H1 (cell line): Measurements from ENCODE around the gene SNED1. TPM values are rescaled to one million over a fixed set of nuclear protein-coding genes. Genes with fewer than 3 reads are reported as not detected.

Experiments
- ATF2 ChIP-seq: IDR thresholded peaks from 2 replicates; pipeline ENCODE4 v1.6.1; 2012; ENCODE audit warnings: low read length, inconsistent platforms
- FOSL1 ChIP-seq: IDR thresholded peaks from 2 replicates; pipeline ENCODE4 v1.6.1; 2011; ENCODE audit warnings: mild to moderate bottlenecking, low read depth, low read length, moderate library complexity; ENCODE audit not compliant: insufficient read depth
- GABPA ChIP-seq: IDR thresholded peaks from 2 replicates; pipeline ENCODE4 v1.6.1; 2011; ENCODE audit warnings: mild to moderate bottlenecking, low read length, moderate library complexity, borderline replicate concordance; ENCODE audit not compliant: insufficient read depth
- NRF1 ChIP-seq: IDR thresholded peaks from 2 replicates; pipeline ENCODE4 v1.6.1; 2011; ENCODE audit warnings: mild to moderate bottlenecking, low read depth, low read length, improper control_type of control experiment
- polyA plus RNA-seq, 7 experiments: library from polyadenylated mRNA; depleted of rRNA in 3 of 7; stranded (reverse) in 5 of 7; unstranded in 2 of 7; fragments of >200 nt in 5 of 7; fragments of 200-250 nt in 2 of 7; gene quantifications; 1 replicate in 5 of 7; 2 replicates in 1 of 7; 4 replicates in 1 of 7; pipeline versions ENCODE4 v1.2.1 to v1.2.3, GENCODE V29; 2011 to 2013; ENCODE audit warnings: missing spikeins in 2 of 7, mixed read lengths in 2 of 7
- small RNA-seq: library from polyadenylated mRNA; stranded (forward); fragments of <200 nt; extraction: miRNeasy Mini kit (QIAGEN cat#:217004); gene quantifications from one replicate; pipeline ENCODE3, GENCODE V24; 2013; ENCODE audit not compliant: insufficient read depth
- total RNA-seq: library from RNA; stranded (reverse); fragmentation: NEBNext Ultra II Directional; extraction: Animal tissue kit (Norgen Biotek cat#: 25700); gene quantifications from 2 replicates; pipeline ENCODE4 v1.2.1, GENCODE V29; 2021
- TF ChIP-seq, protein P1 (sequence below), 3 experiments: IDR thresholded peaks; 1 replicate in 2 of 3; 2 replicates in 1 of 3; pipeline versions ENCODE4 v1.5.1 to v1.6.1; 2011; ENCODE audit warnings: low read length in 3 of 3, mild to moderate bottlenecking in 3 of 3, inconsistent platforms in 2 of 3, low read depth in 1 of 3, moderate library complexity in 1 of 3; ENCODE audit not compliant: insufficient read depth in 1 of 3; ENCODE audit errors: control extremely low read depth in 1 of 3

The SNED1 gene
- total and polyA plus RNA-seq, 2 of the 8 experiments (the other 6 are each of a cell fraction or from before 2014, with no cell fraction given): 1.9 TPM

DNA sequence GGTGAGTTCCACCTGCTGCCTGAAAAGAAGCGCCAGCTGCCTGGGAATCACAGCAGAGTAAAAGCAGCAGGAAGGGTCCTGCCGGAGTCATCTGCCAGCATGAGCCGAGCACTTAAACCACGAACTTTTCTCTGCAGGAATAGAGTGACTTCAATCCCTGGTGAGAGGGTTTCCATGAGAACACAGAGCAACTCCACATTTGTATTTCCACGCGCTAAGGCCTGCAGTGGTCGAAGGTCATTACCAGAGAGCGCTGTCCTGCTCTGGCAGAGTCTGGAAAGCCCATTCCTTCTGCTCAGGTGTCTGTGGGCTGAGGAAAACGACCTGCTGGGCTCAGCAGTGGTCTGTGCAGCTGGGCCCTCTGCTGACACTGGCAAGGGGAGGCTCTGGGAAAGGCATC lies 144.2 kb downstream of the SNED1 start (continued):
- TF ChIP-seq, protein P1, sequence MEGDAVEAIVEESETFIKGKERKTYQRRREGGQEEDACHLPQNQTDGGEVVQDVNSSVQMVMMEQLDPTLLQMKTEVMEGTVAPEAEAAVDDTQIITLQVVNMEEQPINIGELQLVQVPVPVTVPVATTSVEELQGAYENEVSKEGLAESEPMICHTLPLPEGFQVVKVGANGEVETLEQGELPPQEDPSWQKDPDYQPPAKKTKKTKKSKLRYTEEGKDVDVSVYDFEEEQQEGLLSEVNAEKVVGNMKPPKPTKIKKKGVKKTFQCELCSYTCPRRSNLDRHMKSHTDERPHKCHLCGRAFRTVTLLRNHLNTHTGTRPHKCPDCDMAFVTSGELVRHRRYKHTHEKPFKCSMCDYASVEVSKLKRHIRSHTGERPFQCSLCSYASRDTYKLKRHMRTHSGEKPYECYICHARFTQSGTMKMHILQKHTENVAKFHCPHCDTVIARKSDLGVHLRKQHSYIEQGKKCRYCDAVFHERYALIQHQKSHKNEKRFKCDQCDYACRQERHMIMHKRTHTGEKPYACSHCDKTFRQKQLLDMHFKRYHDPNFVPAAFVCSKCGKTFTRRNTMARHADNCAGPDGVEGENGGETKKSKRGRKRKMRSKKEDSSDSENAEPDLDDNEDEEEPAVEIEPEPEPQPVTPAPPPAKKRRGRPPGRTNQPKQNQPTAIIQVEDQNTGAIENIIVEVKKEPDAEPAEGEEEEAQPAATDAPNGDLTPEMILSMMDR (IDR thresholded peaks at IDR 0.05; ENCODE audit: control extremely low read depth in 1 of 3, insufficient read depth in 1 of 3, low read depth in 1 of 3, low read length in 3 of 3): no peak
- TF ChIP-seq ATF2 (no peak), NRF1 (no peak), FOSL1 (no peak), GABPA (no peak)

Small RNAs within 50 kb of the gene (small RNA-seq; reads per million reads assigned to genes)
- gene AC005237.2: not detected

Other genes starting within 250 kb of the SNED1 start
- 267 and 281 TPM in 2 replicates for gene KIF1A, start 178.4 kb upstream of the SNED1 start, total RNA-seq
- gene KIF1A, start 178.4 kb upstream of the SNED1 start, polyA plus RNA-seq (2011; rRNA removed): 61.3 and 83.2 TPM in 2 replicates
- gene AGXT, start 129.8 kb upstream of the SNED1 start, total RNA-seq: not detected in 2 replicates
- 0.03 TPM in 1 of 2 replicates, not detected in the other for gene AGXT, start 129.8 kb upstream of the SNED1 start, polyA plus RNA-seq (2011; rRNA removed)
- gene MAB21L4, start 102.5 kb upstream of the SNED1 start, total RNA-seq: not detected in 2 replicates
- gene MAB21L4, start 102.5 kb upstream of the SNED1 start, polyA plus RNA-seq (2011; rRNA removed): 0.08 and 0.11 TPM in 2 replicates
- gene CROCC2, start 92.3 kb upstream of the SNED1 start, total RNA-seq: not detected in 2 replicates
- gene CROCC2, start 92.3 kb upstream of the SNED1 start, polyA plus RNA-seq (2011; rRNA removed): not detected in 2 replicates
- 25.8 and 25.9 TPM in 2 replicates for gene MTERF4, start 103.7 kb downstream of the SNED1 start, total RNA-seq
- gene MTERF4, start 103.7 kb downstream of the SNED1 start, polyA plus RNA-seq (2011; rRNA removed): 25.8 and 28.5 TPM in 2 replicates
- gene PASK, start 150.9 kb downstream of the SNED1 start, total RNA-seq: 57.3 and 66.1 TPM in 2 replicates
- gene PASK, start 150.9 kb downstream of the SNED1 start, polyA plus RNA-seq (2011; rRNA removed): 20.5 and 26.5 TPM in 2 replicates
- 51.9 and 64.0 TPM in 2 replicates for gene PPP1R7, start 151.8 kb downstream of the SNED1 start, total RNA-seq
- 18.6 and 22.2 TPM in 2 replicates for gene PPP1R7, start 151.8 kb downstream of the SNED1 start, polyA plus RNA-seq (2011; rRNA removed)
- 6.5 and 6.9 TPM in 2 replicates for gene ANO7, start 190.1 kb downstream of the SNED1 start, total RNA-seq
- 3.2 and 4.1 TPM in 2 replicates for gene ANO7, start 190.1 kb downstream of the SNED1 start, polyA plus RNA-seq (2011; rRNA removed)